Liver (tissue), 9 donors: ENCODE measurements around the gene SPTBN5. TPM values are rescaled to one million over a fixed set of nuclear protein-coding genes. Genes with fewer than 3 reads are reported as not detected.

ENCODE experiments used
- DNase-seq: peaks from one replicate; pipeline ENCODE4 v3.0.0-alpha.2; 2017; ENCODE audit warnings: low spot score
- H3K27ac ChIP-seq, 2 donors: one replicate each; pipeline ENCODE4 v1.7.0; 2013; ENCODE audit warnings: inconsistent platforms in 2 of 2, low read length in 2 of 2, control low read depth in 1 of 2, low read depth in 1 of 2, mild to moderate bottlenecking in 1 of 2
- H3K27me3 ChIP-seq, 4 donors: one replicate each; pipeline versions ENCODE4 v1.6.1 to v1.7.0; 2013; ENCODE audit warnings: low read length in 3 of 4, inconsistent platforms in 1 of 4, mild to moderate bottlenecking in 1 of 4, moderate library complexity in 1 of 4; ENCODE audit not compliant: control insufficient read depth in 4 of 4, insufficient read depth in 4 of 4
- H3K36me3 ChIP-seq, 4 donors: one replicate each; pipeline versions ENCODE4 v1.6.1 to v1.7.0; 2013; ENCODE audit warnings: low read length in 3 of 4, mild to moderate bottlenecking in 3 of 4, low read depth in 1 of 4, moderate library complexity in 1 of 4; ENCODE audit not compliant: control insufficient read depth in 4 of 4, insufficient read depth in 3 of 4
- H3K4me1 ChIP-seq, 4 donors: one replicate each; pipeline versions ENCODE4 v1.6.1 to v1.7.0; 2013; ENCODE audit warnings: low read length in 3 of 4, mild to moderate bottlenecking in 3 of 4, moderate library complexity in 1 of 4; ENCODE audit not compliant: control insufficient read depth in 4 of 4, insufficient read depth in 4 of 4
- H3K4me3 ChIP-seq, 3 donors: one replicate each; pipeline versions ENCODE4 v1.6.1 to v1.7.0; 2013; ENCODE audit warnings: low read length in 3 of 3, control low read depth in 1 of 3, low read depth in 1 of 3, mild to moderate bottlenecking in 1 of 3
- H3K9ac ChIP-seq, 2 donors: one replicate each; pipeline ENCODE4 v1.7.0; 2013; ENCODE audit warnings: low read length in 2 of 2, mild to moderate bottlenecking in 2 of 2, moderate library complexity in 2 of 2, control low read depth in 1 of 2, low read depth in 1 of 2
- H3K9me3 ChIP-seq, 4 donors: one replicate each; pipeline versions ENCODE4 v1.6.1 to v1.7.0; 2013; ENCODE audit warnings: low read length in 3 of 4; ENCODE audit not compliant: control insufficient read depth in 4 of 4
- ATF3 ChIP-seq: IDR thresholded peaks from 2 replicates; pipeline ENCODE4 v1.6.1; 2016; ENCODE audit warnings: antibody characterized with exemption
- EGR1 ChIP-seq, 2 donors: IDR thresholded peaks; 2 replicates each; pipeline ENCODE4 v1.6.1; 2016 to 2018; ENCODE audit warnings: antibody characterized with exemption in 2 of 2, low read depth in 2 of 2
- FOXA1 ChIP-seq: IDR thresholded peaks from 2 replicates; pipeline ENCODE4 v1.6.1; 2016; ENCODE audit warnings: antibody characterized with exemption
- GABPA ChIP-seq, 2 donors: IDR thresholded peaks in 1 of 2; conservative IDR thresholded peaks in 1 of 2; 2 replicates each; pipeline ENCODE4 v1.6.1; 2016; ENCODE audit warnings: antibody characterized with exemption in 2 of 2, mild to moderate bottlenecking in 1 of 2, moderate library complexity in 1 of 2
- HNF4A ChIP-seq, 2 donors: conservative IDR thresholded peaks; 2 replicates each; pipeline ENCODE4 v1.6.1; 2016; ENCODE audit warnings: antibody characterized with exemption in 2 of 2, mild to moderate bottlenecking in 2 of 2
- NR2F2 ChIP-seq: IDR thresholded peaks from 2 replicates; pipeline ENCODE4 v1.6.1; 2016; ENCODE audit warnings: antibody characterized with exemption
- RAD21 ChIP-seq, 2 donors: IDR thresholded peaks; 2 replicates each; pipeline ENCODE4 v1.6.1; 2016; ENCODE audit warnings: antibody characterized with exemption in 2 of 2, mild to moderate bottlenecking in 2 of 2
- REST ChIP-seq: IDR thresholded peaks from 2 replicates; pipeline ENCODE4 v1.6.1; 2016; ENCODE audit warnings: antibody characterized with exemption, mild to moderate bottlenecking
- RXRA ChIP-seq, 2 donors: IDR thresholded peaks; 2 replicates each; pipeline ENCODE4 v1.6.1; 2017 to 2018; ENCODE audit warnings: antibody characterized with exemption in 2 of 2, mild to moderate bottlenecking in 1 of 2
- SP1 ChIP-seq: IDR thresholded peaks from 2 replicates; pipeline ENCODE4 v1.6.1; 2018; ENCODE audit warnings: antibody characterized with exemption, mild to moderate bottlenecking
- TAF1 ChIP-seq: conservative IDR thresholded peaks from 2 replicates; pipeline ENCODE4 v1.6.1; 2016; ENCODE audit warnings: antibody characterized with exemption, mild to moderate bottlenecking
- YY1 ChIP-seq: IDR thresholded peaks from 2 replicates; pipeline ENCODE4 v1.6.1; 2016; ENCODE audit warnings: antibody characterized with exemption, mild to moderate bottlenecking
- ZBTB33 ChIP-seq: IDR thresholded peaks from 2 replicates; pipeline ENCODE4 v1.6.1; 2016; ENCODE audit warnings: antibody characterized with exemption
- WGBS: extraction: QIAGEN DNeasy Blood & Tissue Kit; methylation state at CpG from one replicate; pipeline ENCODE4 v1.1.7; 2013; 5-methylcytosine and 5-hydroxymethylcytosine counted together
- polyA plus RNA-seq, 2 donors: library from polyadenylated mRNA; stranded (reverse) in 1 of 2; unstranded in 1 of 2; fragments of 200-250 nt in 1 of 2; fragments of >200 nt in 1 of 2; fragmentation: Nextera tagmentation in 1 of 2; extraction: Ambion mirVana in 1 of 2; gene quantifications; one replicate each; pipeline versions ENCODE4 v1.2.1 to v1.2.3, GENCODE V29; 2013 to 2015
- total RNA-seq, 2 donors: library from RNA; depleted of rRNA; stranded (reverse); fragments of >200 nt; gene quantifications; one replicate each; pipeline ENCODE4 v1.2.3, GENCODE V29; 2014
- TF ChIP-seq, protein P1 (sequence below): fragments of 150-350 bp; IDR thresholded peaks from 2 replicates; pipeline ENCODE4 v1.5.1; 2017; ENCODE audit warnings: improper control_type of control experiment, low read depth, low read length; ENCODE audit not compliant: missing input control
- TF ChIP-seq, protein P2 (sequence below): IDR thresholded peaks from 2 replicates; pipeline ENCODE4 v1.6.1; 2016; ENCODE audit warnings: antibody characterized with exemption
- donor health status: healthy.
- donor health status: healthy.
- donor health status: healthy.
- donor health status: healthy.
- donor health status: healthy.

The SPTBN5 gene
- total and polyA plus RNA-seq, 4 donors, result 0.12 to 1.7 (median 0.17) TPM

GRCh38 chr15:41891946-41892345 is 1.9 kb downstream of the SPTBN5 start:
- no peak overlapping the region for H3K4me3 ChIP-seq
- TF ChIP-seq TAF1 (no peak), HNF4A (conservative IDR thresholded peaks at IDR 0.05) (no peak), YY1 (no peak), FOXA1 (no peak), RXRA (IDR thresholded peaks at IDR 0.05) (no peak), RAD21 (IDR thresholded peaks at IDR 0.05) (no peak), NR2F2 (no peak), REST (no peak), EGR1 (IDR thresholded peaks at IDR 0.05; ENCODE audit: low read depth in 2 of 2) (no peak)
- TF ChIP-seq, protein P1, sequence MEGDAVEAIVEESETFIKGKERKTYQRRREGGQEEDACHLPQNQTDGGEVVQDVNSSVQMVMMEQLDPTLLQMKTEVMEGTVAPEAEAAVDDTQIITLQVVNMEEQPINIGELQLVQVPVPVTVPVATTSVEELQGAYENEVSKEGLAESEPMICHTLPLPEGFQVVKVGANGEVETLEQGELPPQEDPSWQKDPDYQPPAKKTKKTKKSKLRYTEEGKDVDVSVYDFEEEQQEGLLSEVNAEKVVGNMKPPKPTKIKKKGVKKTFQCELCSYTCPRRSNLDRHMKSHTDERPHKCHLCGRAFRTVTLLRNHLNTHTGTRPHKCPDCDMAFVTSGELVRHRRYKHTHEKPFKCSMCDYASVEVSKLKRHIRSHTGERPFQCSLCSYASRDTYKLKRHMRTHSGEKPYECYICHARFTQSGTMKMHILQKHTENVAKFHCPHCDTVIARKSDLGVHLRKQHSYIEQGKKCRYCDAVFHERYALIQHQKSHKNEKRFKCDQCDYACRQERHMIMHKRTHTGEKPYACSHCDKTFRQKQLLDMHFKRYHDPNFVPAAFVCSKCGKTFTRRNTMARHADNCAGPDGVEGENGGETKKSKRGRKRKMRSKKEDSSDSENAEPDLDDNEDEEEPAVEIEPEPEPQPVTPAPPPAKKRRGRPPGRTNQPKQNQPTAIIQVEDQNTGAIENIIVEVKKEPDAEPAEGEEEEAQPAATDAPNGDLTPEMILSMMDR, result no peak
- DNase-seq, result no peak
- 85% methylated on average over 3 of the region's 3 CpGs for WGBS
- H3K9me3 ChIP-seq, result no peaks in the 10 kb centered on the region
- H3K9ac ChIP-seq, result no peak overlapping the region
- no peaks in the 10 kb centered on the region for H3K36me3 ChIP-seq
- H3K4me1 ChIP-seq, result peaks cover 7 to 21% (median 13%) of the 10 kb centered on the region in 4 donors
- no peak overlapping the region for H3K27ac ChIP-seq
- H3K27me3 ChIP-seq, result no peaks in the 10 kb centered on the region

- peaks cover 7 to 21% (median 13%) of the 10 kb centered on the region in 4 donors for H3K4me1 ChIP-seq
- no peak overlapping the region for H3K4me3 ChIP-seq
- H3K9ac ChIP-seq, result no peak overlapping the region
- 89% methylated on average over 6 of the region's 6 CpGs for WGBS
- no peaks in the 10 kb centered on the region for H3K36me3 ChIP-seq
- TF ChIP-seq ZBTB33 (no peak), TAF1 (no peak), GABPA (IDR thresholded peaks at IDR 0.05 in 1 of 2, conservative IDR thresholded peaks at IDR 0.05 in 1 of 2) (no peak), YY1 (no peak), FOXA1 (no peak), HNF4A (conservative IDR thresholded peaks at IDR 0.05) (no peak), SP1 (no peak), ATF3 (no peak), NR2F2 (no peak)
- TF ChIP-seq, protein P2, sequence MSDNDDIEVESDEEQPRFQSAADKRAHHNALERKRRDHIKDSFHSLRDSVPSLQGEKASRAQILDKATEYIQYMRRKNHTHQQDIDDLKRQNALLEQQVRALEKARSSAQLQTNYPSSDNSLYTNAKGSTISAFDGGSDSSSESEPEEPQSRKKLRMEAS, result no peak
- H3K9me3 ChIP-seq, result no peaks in the 10 kb centered on the region
- H3K27me3 ChIP-seq, result no peaks in the 10 kb centered on the region
- H3K27ac ChIP-seq, result no peak overlapping the region
- no peak for DNase-seq
Observed at GRCh38 chr15:41891226-41891625, 2.6 kb downstream of the SPTBN5 start.
